ENCODE measurements around the gene CCDC88B.

CCDC88B gene

DNA sequence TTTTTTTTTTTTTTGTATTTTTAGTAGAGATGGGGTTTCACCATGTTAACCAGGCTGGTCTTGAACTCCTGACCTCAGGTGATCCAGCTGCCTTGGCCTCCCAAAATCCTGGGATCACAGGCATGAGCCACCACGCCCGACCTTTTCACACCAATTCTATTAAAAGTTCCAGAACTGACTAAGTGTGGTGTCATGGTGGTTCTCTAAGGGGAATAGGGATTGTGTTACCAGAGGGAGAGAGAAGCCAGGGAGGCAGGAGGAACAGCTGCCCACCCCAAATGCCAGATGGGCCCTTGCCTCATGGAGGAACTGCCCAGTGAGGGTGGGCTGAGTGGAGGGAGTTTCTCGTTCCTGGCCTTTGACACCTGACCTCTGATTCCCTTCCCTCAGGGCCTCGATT is 24.9 kb downstream of the CCDC88B start:
- no peak for DNase-seq

DNA sequence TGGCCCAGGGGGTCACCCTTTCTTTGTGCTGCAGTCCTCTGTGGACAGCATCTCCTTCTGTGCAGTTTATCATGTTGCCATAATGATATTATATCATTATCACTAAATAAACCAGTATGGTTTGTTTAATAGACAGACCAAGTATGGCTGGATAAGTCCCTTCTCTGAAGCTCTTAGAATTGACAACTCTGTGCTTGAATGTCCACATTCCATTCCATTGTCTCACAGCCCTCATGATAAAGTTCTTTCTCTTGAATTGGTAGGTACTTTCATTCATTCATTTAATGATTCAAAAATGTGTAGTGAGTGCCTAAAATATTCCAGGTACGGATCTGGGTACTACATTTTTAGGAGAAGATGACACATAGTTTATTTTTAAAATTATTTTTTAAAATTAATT is 26.7 kb downstream of the CCDC88B start:
- no peak for DNase-seq

DNA sequence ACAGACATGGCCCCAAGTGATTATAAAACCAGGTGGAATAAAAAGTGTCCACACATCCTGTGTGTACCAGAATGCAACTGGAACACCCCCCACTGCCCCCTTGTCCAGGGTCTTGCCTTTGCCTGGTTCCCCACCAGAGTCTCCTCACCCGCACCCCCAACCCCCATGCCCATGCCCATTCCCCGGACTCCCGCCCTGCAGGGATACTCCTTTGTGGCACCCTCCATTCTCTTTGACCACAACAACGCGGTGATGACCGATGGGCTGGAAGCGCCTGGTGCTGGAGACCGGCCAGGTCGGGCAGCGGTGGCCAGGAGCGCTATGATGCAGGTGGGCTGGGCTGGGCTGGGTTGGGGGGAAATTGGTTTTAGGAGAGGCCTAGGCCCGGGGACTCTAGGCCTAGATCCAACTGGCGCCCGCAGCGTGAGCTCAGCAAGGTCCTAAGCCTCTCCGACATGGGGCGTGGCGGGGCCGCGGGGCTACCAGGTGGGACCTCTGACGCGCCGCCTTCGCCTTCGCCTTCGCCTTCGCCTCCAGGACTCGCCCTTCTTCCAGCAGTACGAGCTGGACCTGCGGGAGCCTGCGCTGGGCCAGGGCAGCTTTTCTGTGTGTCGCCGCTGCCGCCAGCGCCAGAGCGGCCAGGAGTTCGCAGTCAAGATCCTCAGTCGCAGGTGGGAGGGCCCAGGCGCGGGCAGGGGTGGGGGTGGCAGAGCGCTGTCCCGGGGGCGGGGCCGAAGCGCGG is 28.1 kb downstream of the CCDC88B start:
- no peak for DNase-seq

DNA sequence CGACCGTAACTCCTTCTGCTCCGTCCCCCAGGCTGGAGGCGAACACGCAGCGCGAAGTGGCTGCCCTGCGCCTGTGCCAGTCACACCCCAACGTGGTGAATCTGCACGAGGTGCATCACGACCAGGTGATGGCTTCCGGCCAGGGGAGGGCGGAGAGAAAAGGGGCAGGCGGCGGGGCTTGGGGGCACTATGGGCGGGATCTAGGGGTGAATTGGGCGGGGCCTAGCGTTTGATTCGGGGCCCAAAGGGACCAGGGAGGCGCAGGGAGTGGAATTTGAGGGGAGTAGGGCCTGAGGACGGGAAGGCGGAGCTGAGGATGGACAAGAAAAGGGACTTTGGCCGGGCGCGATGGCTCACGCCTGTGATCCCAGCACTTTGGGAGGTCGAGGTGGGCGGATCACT is 28.7 kb downstream of the CCDC88B start:
- no peak for DNase-seq

DNA sequence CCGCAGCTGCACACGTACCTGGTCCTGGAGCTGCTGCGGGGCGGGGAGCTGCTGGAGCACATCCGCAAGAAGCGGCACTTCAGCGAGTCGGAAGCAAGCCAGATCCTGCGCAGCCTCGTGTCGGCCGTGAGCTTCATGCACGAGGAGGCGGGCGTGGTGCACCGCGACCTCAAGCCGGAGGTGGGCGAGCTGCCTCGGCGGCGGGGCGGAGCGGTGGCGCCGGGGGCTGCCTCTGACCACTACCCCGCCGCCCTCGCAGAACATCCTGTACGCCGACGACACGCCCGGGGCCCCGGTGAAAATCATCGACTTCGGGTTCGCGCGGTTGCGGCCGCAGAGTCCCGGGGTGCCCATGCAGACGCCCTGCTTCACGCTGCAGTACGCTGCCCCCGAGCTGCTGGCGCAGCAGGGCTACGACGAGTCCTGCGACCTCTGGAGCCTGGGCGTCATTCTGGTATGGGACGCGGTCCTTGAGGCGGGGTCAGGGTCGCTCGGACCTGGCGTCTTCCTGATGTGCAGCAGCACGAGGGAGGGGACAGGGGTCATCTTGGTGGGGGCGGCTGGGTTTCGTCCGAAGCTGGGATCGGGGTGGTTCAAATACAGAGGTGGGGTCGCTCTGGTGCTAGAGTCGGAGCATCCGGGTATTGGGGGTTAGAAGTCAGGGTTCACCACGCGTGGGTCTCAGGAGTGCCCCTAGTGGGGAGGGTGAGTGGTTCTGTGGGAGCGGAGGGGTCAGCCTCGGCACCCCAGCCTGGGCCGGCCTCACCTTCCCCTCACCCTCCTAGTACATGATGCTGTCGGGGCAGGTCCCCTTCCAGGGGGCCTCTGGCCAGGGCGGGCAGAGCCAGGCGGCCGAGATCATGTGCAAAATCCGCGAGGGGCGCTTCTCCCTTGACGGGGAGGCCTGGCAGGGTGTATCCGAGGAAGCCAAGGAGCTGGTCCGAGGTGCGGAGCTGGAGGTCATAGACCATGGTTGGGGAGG is 29.7 kb downstream of the CCDC88B start:
- no peak for DNase-seq

DNA sequence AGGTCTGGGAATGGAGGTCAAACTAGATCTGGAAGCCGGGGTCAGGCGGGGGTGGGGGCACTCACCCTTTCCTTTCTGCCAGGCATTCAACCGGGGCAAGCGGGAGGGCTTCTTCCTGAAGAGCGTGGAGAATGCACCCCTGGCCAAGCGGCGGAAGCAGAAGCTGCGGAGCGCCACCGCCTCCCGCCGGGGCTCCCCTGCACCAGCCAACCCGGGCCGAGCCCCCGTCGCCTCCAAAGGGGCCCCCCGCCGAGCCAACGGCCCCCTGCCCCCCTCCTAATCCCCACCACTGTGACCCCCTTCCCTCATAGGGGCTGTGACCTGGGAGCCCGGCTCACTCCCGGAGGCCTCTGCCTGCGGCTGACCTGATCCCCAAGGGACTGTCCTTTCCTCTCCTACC is 31.2 kb downstream of the CCDC88B start:
- no peak for DNase-seq

DNA sequence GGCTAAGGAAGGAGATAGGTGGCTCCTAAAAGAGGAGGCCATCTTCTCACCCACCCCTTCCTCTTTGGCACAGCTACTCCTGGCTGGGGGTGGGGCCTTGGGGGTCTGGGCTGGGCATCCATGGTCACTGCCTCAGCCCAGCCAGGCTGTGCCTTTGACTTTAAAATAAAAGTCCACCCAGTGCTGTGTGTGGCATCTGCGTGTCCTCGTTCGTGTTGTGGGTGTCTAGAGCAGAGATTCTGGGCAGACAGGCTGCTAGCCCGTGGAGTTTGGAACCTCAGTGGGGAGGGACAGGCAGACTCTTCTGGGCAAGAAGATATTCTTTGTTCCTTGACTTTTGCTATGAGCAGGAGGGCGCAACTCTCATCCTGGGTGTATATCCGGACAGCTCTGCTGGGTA is 32.0 kb downstream of the CCDC88B start:
- no peak for DNase-seq

DNA sequence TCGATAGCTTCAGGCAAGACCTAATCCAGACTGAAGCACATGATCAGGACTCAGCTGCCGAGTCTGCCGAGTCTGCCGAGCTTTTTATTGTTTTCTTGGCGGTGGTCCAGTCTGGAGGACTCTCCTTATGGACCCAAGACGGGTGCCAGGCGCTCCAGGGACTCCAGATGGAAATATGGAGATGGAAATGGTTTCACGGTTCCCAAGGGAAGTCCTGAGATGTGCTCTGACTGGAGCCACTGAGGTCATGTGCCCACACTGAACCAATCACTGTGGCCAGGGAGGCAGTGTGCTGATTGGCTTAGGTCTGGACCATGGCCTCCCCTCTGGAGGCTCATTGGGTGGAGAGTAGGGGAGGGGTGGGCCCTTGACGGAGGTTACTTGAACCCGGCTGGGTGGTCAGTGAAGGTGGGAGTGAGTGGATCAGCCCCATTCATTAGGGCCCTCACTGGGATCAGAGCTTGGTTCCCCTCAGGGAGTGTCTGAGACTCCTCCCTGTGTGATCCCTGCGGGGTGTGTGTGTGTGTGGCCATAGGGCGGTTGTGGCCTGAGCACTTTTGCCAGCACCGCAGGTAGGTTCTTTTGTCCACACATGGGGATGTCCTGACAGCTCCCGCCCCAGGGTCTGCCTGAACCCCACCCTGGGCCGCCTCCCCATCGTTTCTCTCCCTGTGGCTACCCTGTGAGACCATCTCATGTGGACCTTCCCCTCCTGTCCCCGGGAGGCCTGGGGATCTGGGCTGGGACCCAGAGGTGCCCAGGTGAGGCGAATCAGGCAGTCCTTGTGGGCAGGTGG is 33.0 kb downstream of the CCDC88B start:
- DNase-seq = no peak

DNA sequence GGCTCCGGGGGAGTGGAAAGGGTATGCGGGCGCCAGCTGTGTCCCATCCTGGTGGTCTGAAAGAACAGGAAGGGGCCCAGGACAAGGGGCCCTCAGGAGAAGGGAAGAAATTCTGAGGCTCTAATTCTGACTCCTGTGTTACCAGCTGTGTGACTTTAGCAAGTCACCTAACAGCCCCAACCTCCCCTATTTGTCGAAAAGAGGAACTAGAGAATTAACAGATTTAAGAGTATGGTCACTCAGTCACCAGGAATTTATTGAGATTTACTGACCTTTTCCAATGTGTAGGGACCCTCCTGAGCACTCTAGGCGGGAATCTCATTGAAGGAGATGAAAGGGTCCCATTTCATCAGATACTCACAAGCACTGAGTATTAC is 33.6 kb downstream of the CCDC88B start:
- DNase-seq = no peak

DNA sequence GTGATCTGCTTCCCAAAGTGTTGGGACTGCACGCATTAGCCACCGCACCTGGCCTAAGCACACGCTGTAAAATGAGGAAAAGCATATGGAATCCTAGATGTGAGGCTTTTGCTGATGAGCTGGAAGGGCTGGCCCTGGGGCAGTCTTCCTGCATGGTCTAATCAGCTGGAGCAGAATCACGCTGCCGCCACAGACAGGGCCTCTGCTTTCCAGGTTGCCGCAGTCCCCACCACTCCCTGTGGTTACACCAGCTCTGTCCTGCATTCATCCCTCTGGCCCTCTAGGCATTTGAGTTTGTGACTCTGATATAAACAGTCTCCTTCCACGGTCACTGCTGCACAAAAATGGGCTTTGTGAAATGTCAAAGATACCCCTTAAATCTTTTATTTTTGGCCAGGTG is 36.1 kb downstream of the CCDC88B start:
- DNase-seq = no peak

DNA sequence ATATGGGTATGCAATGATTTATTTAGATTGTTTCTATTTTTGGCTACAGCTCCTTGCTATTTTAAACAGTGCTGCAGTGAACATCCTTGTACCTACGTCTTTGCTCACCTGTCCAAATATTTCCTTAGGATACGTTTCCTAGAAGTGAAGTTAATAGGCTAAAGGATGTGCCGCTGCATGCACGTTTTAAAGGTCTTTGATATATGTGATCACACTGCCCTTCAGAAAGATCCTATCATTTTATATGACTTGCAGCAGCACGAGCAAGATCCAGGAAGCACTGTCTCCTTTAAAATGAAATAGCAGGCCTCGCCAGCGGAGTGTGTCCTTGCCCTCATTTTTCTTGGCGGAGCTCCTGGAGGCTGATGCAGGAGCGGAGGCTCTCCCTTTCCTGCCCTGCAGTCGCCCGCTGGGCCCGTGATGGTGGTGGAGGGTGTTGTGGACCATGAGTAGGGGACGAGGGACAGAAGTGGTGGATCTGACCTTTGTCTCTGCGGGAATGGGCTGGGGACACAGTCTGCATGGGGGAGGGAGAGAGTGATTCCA is 38.4 kb downstream of the CCDC88B start:
- no peak for DNase-seq

DNA sequence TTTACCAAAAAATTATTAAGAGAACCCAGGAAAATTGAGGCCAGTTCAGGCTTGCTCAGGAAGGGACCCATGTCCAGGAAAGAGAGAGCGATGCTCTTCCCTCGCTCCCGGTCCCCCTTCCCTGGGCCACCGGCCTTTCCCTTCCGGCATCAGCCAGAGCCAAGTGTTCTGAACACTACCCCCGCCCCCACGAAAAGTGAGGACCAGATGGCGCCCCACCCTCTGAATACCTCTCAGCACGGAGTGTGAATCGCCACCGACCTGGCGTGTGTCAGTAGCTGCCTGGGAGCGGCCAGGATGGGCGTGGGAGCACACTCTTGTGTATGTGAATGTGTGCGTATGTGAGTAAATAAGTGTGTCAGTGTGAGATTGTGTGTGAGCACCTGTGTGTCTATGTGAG is 39.2 kb downstream of the CCDC88B start:
- DNase-seq = no peak

DNA sequence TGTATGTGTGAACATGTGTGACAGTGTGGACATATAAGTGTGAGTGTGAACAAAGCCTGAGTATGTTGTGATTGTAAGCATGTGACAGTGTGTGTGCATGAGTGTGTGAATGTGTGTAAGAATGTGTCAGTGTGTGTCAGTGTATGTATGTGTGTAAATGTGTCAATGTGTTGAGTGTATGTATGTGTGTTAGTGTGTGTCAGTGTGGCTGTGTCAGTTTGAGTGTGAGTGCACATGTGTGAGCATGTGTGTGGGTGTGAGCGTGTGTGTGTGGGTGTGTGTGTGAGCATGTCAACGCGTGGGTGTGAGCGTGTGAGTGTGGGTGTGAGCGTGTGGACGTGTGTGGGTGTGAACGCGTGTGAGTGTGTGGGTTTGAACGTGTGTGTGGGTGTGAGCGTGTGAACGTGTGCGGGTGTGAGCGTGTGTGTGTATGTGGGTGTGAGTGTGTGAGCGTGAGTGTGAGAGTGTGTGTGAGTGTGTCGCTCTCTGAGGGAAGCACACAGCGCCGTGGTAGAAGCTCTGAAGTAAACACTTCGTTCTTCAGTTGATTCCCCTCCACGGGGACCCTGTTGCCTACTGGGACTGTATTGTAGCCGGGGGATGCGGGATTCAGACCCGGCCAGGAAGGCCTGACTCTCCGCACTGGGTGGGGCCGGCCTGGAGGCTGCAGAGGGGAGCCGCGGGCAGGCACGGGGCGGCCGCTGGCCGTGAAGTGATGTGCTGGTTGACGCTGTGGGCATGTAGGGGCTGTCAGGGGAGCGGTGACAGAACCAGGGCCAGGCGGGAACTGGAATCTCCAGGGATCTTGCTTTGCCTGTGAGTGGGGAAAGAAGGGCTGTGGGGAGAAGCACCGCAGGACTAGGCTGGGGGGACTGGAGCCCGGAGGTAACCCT is 40.1 kb downstream of the CCDC88B start:
- no peak for DNase-seq

DNA sequence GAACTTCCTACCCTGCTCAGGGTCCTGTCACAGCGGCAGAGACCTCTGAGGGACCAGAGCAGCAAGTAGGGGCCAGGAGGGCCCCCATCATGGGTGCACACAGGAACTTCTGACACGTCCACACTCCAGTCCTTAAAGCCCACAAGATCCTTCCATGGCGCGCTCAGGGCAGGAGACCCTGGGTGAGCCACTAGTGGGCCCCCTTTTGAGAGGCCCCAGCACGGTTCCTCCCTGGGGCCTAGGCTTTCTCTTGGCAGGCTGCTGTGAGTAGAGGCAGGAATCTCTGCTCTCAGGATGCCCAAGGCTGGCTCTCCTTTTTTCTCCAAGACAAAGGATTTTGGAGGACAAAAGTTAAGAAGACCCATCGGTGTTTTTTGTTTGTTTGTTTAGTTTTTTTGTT is 41.3 kb downstream of the CCDC88B start:
- no peak for DNase-seq

DNA sequence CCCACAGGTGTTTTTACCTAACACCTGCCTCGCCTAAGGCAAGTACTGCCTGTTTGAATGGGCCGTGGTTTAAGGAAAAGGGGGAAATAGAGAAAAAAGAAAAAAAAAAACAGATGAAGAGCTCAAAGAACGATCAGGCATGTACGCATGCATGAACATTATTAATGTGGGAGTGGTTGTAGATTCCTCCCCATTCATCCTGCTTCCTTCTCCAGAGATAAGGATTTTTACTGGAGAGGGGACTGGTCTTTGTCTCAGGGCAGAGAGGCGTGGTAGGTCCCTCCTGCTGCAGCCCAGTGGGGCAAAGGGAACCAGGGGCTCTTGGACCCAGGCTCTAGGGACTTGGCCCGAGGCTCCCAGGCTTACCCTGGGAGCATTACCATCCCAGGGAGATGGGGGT is 42.0 kb downstream of the CCDC88B start:
- DNase-seq = no peak

DNA sequence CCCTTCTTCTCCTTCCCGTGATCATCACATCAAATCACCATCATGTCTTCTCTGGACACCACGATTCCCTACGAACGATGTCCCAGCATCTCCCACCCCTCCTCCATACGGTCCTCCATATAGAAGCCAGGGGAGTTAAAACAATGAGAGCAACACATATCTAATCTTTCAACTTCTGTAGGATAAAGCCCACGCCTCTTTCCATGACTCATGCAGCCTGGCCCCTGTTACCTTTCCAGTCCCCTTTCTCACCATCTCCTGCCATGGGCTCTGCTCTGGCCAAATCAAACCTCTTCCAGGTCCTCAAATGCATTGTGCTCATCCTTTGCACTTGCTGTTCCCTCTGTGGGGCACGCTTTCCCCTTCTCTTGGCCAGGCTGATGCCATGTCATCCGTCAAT is 42.6 kb downstream of the CCDC88B start:
- no peak for DNase-seq

DNA sequence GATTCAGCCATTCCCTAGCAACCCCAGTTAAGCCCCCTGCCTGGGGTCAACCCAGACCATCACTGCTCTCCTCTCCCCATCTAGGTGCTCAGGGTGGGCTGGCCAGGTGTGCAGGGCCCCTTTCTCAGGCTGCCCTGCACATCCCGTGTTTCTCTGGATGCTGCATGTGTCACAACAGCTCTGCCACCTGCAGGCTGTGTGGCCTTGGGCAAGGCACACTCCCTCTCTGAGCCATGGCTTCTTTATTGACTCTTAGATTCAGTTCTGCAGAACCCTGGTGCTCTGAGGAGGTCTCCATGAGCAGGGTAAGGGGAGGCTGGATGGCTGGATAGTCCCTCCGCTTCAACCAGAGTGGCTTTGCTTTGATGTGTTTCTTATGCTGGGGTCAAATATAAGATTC is 43.6 kb downstream of the CCDC88B start:
- no peak for DNase-seq

DNA sequence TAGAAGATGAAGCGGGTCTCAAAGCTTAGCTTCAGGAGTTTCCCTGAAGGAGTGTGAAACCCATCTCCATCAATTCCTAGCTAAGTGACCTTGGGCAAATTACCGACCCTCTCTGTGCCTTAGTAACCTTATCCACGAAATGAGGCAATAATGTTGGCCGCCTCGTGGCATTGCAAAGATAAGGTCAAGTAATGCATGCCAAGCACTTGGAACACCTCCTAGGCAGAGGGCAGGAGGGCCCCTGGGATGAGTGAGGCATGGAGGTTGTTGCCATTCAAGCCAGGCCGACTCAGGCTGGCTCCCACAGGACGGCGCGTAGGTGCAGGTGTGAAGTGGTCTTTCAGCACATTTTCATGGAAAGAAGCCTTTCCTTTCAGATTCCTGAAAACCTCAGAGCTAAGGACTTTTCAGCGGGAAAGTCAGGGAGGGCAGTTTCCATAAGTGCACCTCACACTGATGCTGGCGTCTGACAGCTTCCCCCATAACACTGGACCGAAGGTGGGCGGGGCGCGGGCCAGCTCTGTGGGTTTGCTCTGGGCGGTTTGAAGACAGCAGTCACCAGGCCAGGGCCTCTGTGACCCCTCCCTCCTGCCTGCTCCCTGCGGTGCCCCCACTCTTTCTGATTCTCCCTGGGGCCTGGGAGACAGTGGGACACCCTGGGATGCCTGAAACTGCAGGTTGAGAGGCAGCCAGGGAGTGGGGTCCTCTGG is 44.2 kb downstream of the CCDC88B start:
- no peak for DNase-seq

DNA sequence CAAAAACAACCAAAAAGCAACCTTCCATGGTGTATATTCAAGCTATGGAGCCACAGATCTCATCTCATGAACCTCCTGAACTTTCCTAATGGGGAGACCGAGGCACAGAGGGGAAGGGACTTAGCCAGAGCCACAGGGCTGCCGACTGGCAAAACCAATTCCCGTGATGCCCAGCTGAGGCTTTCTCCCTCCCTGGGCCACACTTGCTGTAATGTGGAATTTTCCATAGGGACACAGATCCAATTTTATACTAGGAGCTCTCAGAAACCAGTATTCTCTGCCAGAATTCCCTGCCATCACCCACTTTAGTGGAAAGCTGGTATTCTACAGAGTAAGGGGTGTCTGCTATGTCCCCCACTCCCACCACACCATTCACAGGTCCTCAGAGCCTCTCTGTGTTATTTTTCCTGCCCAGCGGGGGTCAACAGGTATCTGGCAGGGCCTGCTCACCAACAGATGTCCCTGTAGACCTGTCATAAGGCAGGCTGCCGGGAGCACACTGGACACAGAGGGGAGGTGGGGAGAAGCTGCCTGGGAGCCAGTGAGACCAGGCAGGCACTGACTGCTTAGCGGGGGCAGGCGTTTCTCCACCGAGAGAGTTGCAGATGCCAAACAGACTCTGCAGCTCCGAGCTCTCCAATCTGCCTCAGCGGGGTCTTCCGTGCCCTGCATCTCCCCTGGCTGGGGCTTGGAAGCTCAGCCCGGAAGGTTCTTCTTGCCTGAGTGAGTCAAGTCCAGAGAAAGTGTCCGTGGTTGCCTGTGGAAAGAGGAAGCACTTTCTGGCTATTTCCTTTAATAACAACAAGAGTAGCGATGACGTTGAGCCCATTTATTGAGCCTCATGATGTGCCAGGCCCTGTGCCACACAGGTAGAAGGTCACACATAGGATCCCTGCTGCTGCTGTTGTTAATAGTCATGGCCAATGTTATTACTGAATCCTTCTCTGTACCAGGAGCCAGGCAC is 45.3 kb downstream of the CCDC88B start:
- DNase-seq = no peak

Measured in activated CD4-positive, alpha-beta T cell treated with anti-CD3 and anti-CD28 coated beads, Interleukin-2, amount 50 U/mL, for 4 hours (primary cell).